Measurements from ENCODE around the gene ARID3A.
"Not testable (repeated sequence)": the region's sequence is repeated elsewhere in the genome, so short reads cannot be mapped to it uniquely, and the experiment has no call there.

ARID3A gene

GRCh38 chr19:947707-948539, 22.1 kb downstream of the ARID3A start:
- no peak overlapping the region; the same call in 1 of the 2 replicates for H3K4me3 ChIP-seq (ENCODE audit: low read length)
- no peak for TF ChIP-seq ZNF274 (IDR thresholded peaks at IDR 0.05; ENCODE audit: low read depth, low read length)

- TF ChIP-seq ZNF274 (IDR thresholded peaks at IDR 0.05; ENCODE audit: low read depth, low read length) = no peak
- no peak overlapping the region for H3K4me3 ChIP-seq (ENCODE audit: low read length)
These were observed 23.1 kb downstream of the ARID3A start for GRCh38 chr19:948842-949496.

DNA sequence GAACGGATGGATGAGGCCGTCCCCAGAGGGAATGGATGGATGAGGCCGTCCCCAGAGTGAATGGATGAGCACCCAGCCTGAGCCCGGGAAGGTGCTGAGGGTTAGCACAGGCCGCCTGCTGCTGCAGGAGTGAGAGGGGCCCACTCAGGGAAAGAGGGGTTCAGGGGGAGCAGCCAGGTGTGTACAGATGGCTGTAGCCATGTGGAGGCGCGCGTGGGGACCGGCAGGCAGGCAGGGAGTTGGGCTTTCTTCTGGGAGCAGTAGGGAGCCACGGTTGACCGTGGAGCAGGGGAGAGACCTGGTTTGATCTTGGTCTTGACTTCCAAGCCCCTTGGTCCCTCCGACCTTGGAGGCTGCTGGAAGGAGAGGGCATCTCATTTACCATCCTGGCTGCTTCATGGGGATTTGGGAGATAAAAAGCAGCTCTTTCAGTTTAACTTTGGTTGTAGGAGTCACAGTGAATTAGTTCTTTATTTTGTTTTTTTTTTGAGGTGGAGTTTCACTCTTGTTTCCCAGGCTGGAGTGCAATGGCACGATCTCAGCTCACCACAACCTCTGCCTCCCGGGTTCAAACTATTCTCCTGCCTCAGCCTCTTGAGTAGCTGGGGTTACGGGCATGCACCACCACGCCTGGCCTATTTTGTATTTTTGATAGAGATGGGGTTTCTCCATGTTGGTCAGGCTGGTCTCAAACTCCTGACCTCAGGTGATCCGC, 24.7 kb downstream of the ARID3A start:
- no peak overlapping the region for H3K4me3 ChIP-seq (ENCODE audit: low read length)
- TF ChIP-seq ZNF274 (IDR thresholded peaks at IDR 0.05; ENCODE audit: low read depth, low read length) = no peak

DNA sequence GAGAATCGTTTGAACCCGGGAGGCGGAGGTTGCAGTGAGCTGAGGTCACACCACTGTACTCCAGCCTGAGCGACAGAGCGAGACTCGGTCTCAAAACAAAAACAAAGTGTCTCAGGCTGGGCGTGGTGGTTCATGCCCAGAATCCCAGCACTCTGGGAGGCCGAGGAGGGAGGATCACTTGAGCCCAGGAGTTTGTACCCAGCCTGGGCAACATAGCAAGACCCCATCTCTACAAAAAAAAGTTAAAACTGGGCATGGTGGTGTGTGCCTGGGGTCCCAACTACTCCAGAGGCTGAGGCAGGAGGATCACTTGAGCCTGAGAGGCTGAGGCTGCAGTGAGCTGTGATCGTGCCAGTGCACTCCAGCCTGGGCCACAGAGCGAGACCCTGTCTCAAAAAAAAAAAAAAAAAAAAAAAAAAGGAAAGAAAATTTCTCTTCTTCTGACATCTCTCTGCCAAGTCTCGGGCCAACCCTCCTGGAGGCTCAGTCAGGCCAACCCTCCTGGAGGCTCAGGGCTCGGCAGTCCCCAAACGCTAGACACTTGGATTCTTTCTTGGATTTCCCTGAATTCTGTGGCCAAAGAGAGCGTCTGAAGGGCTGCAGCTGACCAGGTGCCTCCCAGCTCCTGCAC, 26.3 kb downstream of the ARID3A start:
- TF ChIP-seq ZNF274 (IDR thresholded peaks at IDR 0.05; ENCODE audit: low read depth, low read length) = no peak
- no peak overlapping the region; the same call in 1 of the 2 replicates for H3K4me3 ChIP-seq (ENCODE audit: low read length)

DNA sequence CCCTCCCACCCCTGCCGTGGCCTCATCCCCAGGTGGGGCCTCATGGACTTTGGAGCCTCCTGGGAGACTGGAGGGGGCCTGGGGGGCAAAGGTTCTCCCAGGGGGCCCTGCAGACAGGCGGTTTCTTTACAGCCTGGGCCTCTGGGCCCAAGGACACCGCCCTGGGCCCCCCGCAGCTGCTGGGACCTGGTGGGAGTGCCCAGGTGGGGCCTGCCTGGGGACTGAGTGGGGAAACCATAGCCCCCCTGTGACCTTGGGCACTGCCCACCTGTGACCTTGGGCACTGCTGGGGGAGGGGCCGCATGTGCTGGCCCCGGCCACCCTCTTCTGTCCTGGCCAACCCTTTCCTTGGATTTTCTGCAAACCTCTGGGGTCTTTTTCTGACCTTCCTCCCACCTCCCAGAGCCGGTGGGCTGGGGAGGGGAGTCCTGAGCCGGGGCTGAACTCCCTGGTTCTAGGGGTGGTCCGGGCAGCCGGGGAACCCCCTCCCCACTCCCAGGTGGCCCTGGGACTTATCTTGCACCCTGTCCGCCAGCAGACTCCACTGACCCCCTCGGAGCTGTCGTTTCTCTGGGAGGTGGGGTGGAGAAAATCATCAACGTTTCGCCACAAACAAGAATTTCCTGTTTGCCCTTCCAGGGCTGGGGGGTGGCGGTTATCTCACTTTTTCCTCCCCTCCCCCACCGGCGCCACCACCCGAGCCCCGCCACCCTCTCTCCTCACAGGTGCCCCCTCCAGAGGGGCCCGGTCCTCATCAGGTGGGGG, 27.0 kb downstream of the ARID3A start:
- peak overlapping the region; percentile 3; the same call in 1 of the 2 replicates for H3K4me3 ChIP-seq (ENCODE audit: low read length)
- no peak for TF ChIP-seq ZNF274 (IDR thresholded peaks at IDR 0.05; ENCODE audit: low read depth, low read length)

DNA sequence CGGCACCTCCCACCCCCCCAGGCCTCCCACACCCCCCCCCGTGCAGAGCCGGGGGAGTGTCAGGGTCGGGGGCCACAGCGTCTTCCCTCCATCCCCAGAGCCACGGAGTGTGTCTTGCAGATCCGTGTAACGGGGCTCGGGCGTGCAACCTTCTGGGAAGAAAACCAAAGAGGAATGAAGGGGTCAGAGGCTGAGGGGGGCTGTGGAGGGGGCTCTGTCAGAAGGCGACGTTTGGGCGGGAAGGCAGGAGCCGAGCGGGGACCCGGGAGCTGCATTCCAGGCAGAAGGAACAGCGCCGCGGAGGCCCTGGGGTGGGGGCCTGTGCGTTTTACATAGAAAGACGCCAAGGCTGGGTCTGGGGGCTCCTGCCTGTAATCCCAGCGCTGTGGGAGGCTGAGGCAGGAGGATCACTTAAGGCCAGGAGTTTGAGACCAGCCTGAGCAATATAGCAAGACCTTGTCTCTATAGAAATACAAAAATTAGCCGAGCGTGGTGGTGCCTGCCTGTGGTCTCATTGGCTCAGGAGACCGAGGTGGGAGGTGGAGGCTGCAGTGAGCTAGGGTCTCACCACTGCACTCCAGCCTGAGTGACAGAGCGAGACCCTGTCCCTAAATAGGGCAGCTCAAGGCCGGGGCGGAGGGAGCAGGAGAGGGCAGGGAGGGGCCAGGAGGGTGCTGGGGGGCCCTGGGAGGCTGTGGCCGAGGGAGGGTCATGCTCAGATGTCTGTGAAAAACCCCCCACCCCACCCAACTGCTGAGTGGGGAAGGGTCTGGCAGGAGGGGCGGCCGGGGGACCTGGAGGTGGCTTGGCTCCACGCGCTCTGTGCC, 27.8 kb downstream of the ARID3A start:
- TF ChIP-seq ZNF274 (IDR thresholded peaks at IDR 0.05; ENCODE audit: low read depth, low read length) = no peak
- H3K4me3 ChIP-seq (ENCODE audit: low read length) = no peak overlapping the region

DNA sequence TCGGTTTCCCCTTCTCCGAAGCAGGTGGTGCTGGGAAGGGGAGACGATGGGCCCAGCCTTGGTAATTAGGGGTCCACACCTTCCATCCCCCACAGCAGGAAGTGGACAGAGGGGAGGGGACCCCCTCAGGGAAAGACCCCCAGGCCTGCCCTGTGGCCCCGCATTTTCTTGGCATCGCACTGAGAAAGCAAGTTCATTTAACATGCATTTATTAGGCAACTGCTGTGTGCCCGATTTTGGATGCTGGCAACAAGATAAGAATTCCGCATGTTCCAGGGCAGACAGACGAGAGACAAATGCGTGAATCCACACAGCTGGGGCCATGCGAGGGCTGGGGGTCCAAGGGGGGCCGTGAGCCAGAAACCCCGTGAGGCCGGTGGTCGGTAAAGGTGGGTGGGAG, 28.4 kb downstream of the ARID3A start:
- TF ChIP-seq ZNF274 (IDR thresholded peaks at IDR 0.05; ENCODE audit: low read depth, low read length) = no peak
- no peak overlapping the region for H3K4me3 ChIP-seq (ENCODE audit: low read length)

- TF ChIP-seq ZNF274 (IDR thresholded peaks at IDR 0.05; ENCODE audit: low read depth, low read length) = no peak
- no peak overlapping the region for H3K4me3 ChIP-seq (ENCODE audit: low read length)
These were observed 29.0 kb downstream of the ARID3A start for GRCh38 chr19:954672-955494.

DNA sequence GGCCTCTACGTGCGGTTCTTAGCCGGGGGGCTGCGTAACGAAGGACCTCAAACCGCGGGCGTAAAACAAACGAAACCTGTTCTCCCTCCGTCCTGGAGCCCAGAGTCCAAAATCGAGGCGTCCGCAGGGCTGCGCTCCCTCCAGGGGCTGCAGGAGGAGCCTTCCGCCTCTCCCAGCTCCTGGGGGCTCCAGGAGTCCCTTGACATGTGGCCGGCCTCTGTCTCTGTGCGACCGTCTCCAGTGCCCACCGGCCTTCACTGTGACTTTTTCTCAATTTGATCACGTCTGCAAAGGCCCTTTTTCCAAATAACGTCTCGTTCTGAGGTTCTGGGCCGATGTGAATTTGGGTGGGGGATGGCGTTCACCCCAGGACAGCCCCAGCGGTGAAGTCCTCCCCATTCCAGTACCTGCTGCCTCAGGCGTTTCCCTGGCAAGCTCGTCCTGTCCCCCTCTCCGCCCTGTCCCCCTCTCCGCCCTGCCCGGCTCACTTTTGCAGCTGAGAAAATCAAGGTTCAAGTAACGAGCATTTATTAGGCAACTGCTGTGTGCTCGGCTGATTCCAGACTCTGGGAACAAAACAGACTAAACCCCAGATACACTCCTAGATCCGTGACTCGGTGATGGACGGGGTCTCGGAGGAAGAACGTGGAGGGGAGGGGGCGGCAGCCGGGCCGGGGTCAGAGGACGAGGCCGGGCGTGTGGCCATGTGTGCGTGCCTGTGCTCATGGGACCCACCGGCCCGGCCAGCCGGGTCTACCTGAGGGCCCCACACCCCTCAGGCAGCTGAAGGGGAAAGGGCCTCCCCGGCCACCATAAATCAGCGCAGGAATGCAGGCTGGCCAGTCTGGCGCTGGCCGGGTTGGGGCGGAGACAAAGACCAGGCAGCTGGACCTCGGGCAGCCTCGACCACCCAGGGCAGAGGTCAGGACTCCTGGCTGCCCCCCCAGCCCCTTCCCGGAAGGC, 30.2 kb downstream of the ARID3A start:
- no peak overlapping the region for H3K4me3 ChIP-seq (ENCODE audit: low read length)
- TF ChIP-seq ZNF274 (IDR thresholded peaks at IDR 0.05; ENCODE audit: low read depth, low read length) = no peak

- no peak for TF ChIP-seq ZNF274 (IDR thresholded peaks at IDR 0.05; ENCODE audit: low read depth, low read length)
- H3K4me3 ChIP-seq (ENCODE audit: low read length) = no peak overlapping the region
These were observed 31.1 kb downstream of the ARID3A start for GRCh38 chr19:956766-957440.

DNA sequence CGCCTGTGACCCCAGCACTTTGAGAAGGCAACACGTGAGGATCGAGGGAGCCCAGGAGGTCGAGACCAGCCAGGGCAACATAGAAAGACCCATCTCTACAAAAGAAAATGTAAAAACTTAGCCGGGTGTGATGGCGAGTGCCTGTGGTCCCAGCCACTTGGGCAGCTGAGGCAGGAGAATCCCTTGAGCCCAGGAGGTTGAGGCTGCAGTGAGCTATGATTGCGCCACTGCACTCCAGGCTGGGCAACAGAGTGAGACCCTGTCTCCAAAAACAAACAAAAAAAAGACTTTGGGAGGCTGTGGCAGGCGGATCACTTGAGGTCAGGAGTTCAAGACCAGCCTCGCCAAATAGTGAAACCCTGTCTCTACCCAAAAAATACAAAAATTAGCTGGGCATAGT, 31.7 kb downstream of the ARID3A start:
- H3K4me3 ChIP-seq (ENCODE audit: low read length) = not testable (repeated sequence)
